Transverse colon (tissue), 4 donors: Measurements from ENCODE around the gene TNFRSF11A. TPM values are rescaled to one million over a fixed set of nuclear protein-coding genes. Genes with fewer than 3 reads are reported as not detected.

Source experiments
- DNase-seq: peaks from one replicate; pipeline ENCODE4 v3.0.0-alpha.2; 2019
- H3K27ac ChIP-seq, 4 donors: fragments of 200-600 bp; sonication (generic); 2 replicates each; pipeline ENCODE4 v1.5.1; 2016 to 2018; ENCODE audit warnings: inconsistent platforms in 4 of 4
- H3K27me3 ChIP-seq: fragments of 200-600 bp; sonication (generic); 2 replicates; pipeline ENCODE4 v1.5.1; 2017; ENCODE audit warnings: inconsistent platforms
- H3K36me3 ChIP-seq, 4 donors: fragments of 200-600 bp; sonication (generic); 2 replicates each; pipeline ENCODE4 v1.5.1; 2017 to 2019; ENCODE audit warnings: inconsistent platforms in 4 of 4
- H3K4me1 ChIP-seq, 4 donors: fragments of 200-600 bp; sonication (generic); 2 replicates each; pipeline ENCODE4 v1.5.1; 2017 to 2020; ENCODE audit warnings: inconsistent platforms in 4 of 4
- H3K4me3 ChIP-seq, 4 donors: fragments of 200-600 bp; sonication (generic); 1 replicate in 1 of 4; 2 replicates in 3 of 4; pipeline versions ENCODE4 v1.5.1 to v1.6.1; 2017 to 2019; ENCODE audit warnings: inconsistent platforms in 4 of 4
- H3K9me3 ChIP-seq, 2 donors: fragments of 200-600 bp; sonication (generic); 2 replicates each; pipeline ENCODE4 v1.5.1; 2017 to 2019; ENCODE audit warnings: inconsistent platforms in 2 of 2
- CTCF ChIP-seq, 5 experiments: fragments of 200-600 bp in 3 of 5; fragments of 450-650 bp in 2 of 5; sonication (generic) in 3 of 5; IDR thresholded peaks; 1 replicate in 2 of 5; 2 replicates in 3 of 5; pipeline ENCODE4 v1.5.1; 2016 to 2017; ENCODE audit warnings: antibody characterized with exemption in 5 of 5, inconsistent platforms in 3 of 5, mild to moderate bottlenecking in 2 of 5, moderate library complexity in 1 of 5
- EP300 ChIP-seq: sonication (generic); formaldehyde crosslinking; IDR thresholded peaks from one replicate; pipeline ENCODE4 v1.6.1; 2017; ENCODE audit warnings: antibody characterized with exemption, low read depth
- POLR2A ChIP-seq: fragments of 450-650 bp; IDR thresholded peaks from one replicate; pipeline ENCODE4 v1.6.1; 2016; ENCODE audit warnings: antibody characterized with exemption, mild to moderate bottlenecking, moderate library complexity
- POLR2AphosphoS5 ChIP-seq, 3 donors: sonication (generic); formaldehyde crosslinking; IDR thresholded peaks; one replicate each; pipeline ENCODE4 v1.6.1; 2016; ENCODE audit warnings: antibody characterized with exemption in 3 of 3
- WGBS, 2 donors: methylation state at CpG; one replicate each; pipeline ENCODE4 v1.1.5; 2018; ENCODE audit warnings: low coverage in 1 of 2; 5-methylcytosine and 5-hydroxymethylcytosine counted together
- in situ Hi-C, 4 donors: fragments of 200-750 bp; cut with MboI; loops; one replicate each; pipeline versions ENCODE4 v1.15.0 to v1.15.1; 2017; ENCODE audit warnings: low sequenced_read_pairs in 3 of 4, low pct_ligation_motif_present in 1 of 4, low pct_unique_long_range_greater_than_20kb in 1 of 4
- intact Hi-C: fragments of 100-400 bp; cut with DNase I; formaldehyde crosslinking; loops from one replicate; pipeline ENCODE4 v1.15.1; 2023; ENCODE audit warnings: low total_unique reads
- total RNA-seq, 4 donors: library from RNA; depleted of rRNA; stranded (reverse); fragments of >200 nt; gene quantifications; one replicate each; pipeline ENCODE4 v1.1.0, GENCODE V29; 2016

TNFRSF11A gene
- total RNA-seq, 4 donors from 2014 or later: 23.9 to 59.9 (median 31.6) TPM

- in situ Hi-C loops (no loop called here), intact Hi-C loops (no loop called here)
- Histone ChIP-seq H3K4me1 (peaks cover 0 to 19% (median 11%) of the 10 kb centered on the region in 4 donors), H3K9me3 (no peaks in the 10 kb centered on the region), H3K27me3 (no peaks in the 10 kb centered on the region), H3K36me3 (no peaks in the 10 kb centered on the region), H3K4me3 (no peak overlapping the region), H3K27ac (peak overlapping the region; percentile 4 to 62 (median 43))
- 40 to 74% methylated on average over 2 to 7 of the region's 7 CpGs for WGBS, 2 donors
- TF ChIP-seq POLR2AphosphoS5 (IDR thresholded peaks at IDR 0.05): no peak
- DNase-seq: no peak
These were observed 21.4 kb downstream of the TNFRSF11A start for GRCh38 chr18:62346333-62347088.

GRCh38 chr18:62347089-62347506 lies 22.0 kb downstream of the TNFRSF11A start:
- intact Hi-C loops (no loop called here), in situ Hi-C loops (no loop called here)
- no peaks in the 10 kb centered on the region for H3K27me3 ChIP-seq
- WGBS, 2 donors: 67 to 70% methylated on average over 6 of the region's 6 CpGs
- H3K27ac ChIP-seq: peak overlapping the region in 3 of 4 donors; percentile 4 to 62 (median 49)
- no peaks in the 10 kb centered on the region for H3K9me3 ChIP-seq
- H3K36me3 ChIP-seq: no peaks in the 10 kb centered on the region
- TF ChIP-seq POLR2AphosphoS5 (IDR thresholded peaks at IDR 0.05) (no peak), POLR2A (no peak), EP300 (no peak)
- peaks cover 0 to 19% (median 11%) of the 10 kb centered on the region in 4 donors for H3K4me1 ChIP-seq
- no peak for DNase-seq
- H3K4me3 ChIP-seq: no peak overlapping the region

- intact Hi-C loops: no loop called here
- Histone ChIP-seq H3K9me3 (no peaks in the 10 kb centered on the region), H3K36me3 (no peaks in the 10 kb centered on the region), H3K4me3 (no peak overlapping the region), H3K27ac (no peak overlapping the region), H3K27me3 (no peaks in the 10 kb centered on the region), H3K4me1 (peaks cover 0 to 19% (median 11%) of the 10 kb centered on the region in 4 donors)
- DNase-seq: no peak
- WGBS, 2 donors: 88 to 92% methylated on average over 3 to 4 of the region's 4 CpGs
- in situ Hi-C loops: no loop called here
- no peak for TF ChIP-seq POLR2A
- no peak for TF ChIP-seq EP300
- no peak for TF ChIP-seq POLR2AphosphoS5 (IDR thresholded peaks at IDR 0.05)
These were observed 23.4 kb downstream of the TNFRSF11A start for GRCh38 chr18:62348474-62348873.

- TF ChIP-seq POLR2A (no peak), CTCF (IDR thresholded peaks at IDR 0.05) (no peak), EP300 (no peak), POLR2AphosphoS5 (IDR thresholded peaks at IDR 0.05) (no peak)
- Histone ChIP-seq H3K4me1 (peaks cover 0 to 8% (median 0%) of the 10 kb centered on the region in 4 donors), H3K4me3 (no peak overlapping the region), H3K27ac (no peak overlapping the region), H3K36me3 (no peaks in the 10 kb centered on the region), H3K9me3 (no peaks in the 10 kb centered on the region), H3K27me3 (no peaks in the 10 kb centered on the region)
- no peak for DNase-seq
- WGBS, 2 donors: 79 to 84% methylated on average over 7 of the region's 7 CpGs
- intact Hi-C loops (no loop called here), in situ Hi-C loops (no loop called here)
These were observed 28.1 kb downstream of the TNFRSF11A start for GRCh38 chr18:62353170-62353569.

- 58 to 95% methylated on average over 3 to 29 of the region's 29 CpGs for WGBS, 2 donors
- in situ Hi-C loops (no loop called here), intact Hi-C loops (no loop called here)
These were observed 29.0 kb downstream of the TNFRSF11A start for GRCh38 chr18:62354151-62354550.

More at GRCh38 chr18:62354151-62354550, 29.0 kb downstream of the TNFRSF11A start:
- Histone ChIP-seq H3K4me1 (peaks cover 0 to 8% (median 0%) of the 10 kb centered on the region in 4 donors), H3K27me3 (no peaks in the 10 kb centered on the region), H3K36me3 (no peaks in the 10 kb centered on the region), H3K27ac (no peak overlapping the region), H3K9me3 (no peaks in the 10 kb centered on the region), H3K4me3 (no peak overlapping the region)
- TF ChIP-seq POLR2AphosphoS5 (IDR thresholded peaks at IDR 0.05) (no peak), EP300 (no peak), CTCF (IDR thresholded peaks at IDR 0.05) (no peak), POLR2A (no peak)
- no peak for DNase-seq
